Activated naive CD4-positive, alpha-beta T cell treated with Interleukin-2 at 50 U/mL for 16 hours (primary cell): ENCODE measurements around the gene RBM24.
"Not testable (repeated sequence)": the region's sequence is repeated elsewhere in the genome, so short reads cannot be mapped to it uniquely, and the experiment has no call there.

Source experiments
- DNase-seq: peaks from one replicate; pipeline ENCODE4 v3.0.0-alpha.2; 2020

Gene RBM24

DNA sequence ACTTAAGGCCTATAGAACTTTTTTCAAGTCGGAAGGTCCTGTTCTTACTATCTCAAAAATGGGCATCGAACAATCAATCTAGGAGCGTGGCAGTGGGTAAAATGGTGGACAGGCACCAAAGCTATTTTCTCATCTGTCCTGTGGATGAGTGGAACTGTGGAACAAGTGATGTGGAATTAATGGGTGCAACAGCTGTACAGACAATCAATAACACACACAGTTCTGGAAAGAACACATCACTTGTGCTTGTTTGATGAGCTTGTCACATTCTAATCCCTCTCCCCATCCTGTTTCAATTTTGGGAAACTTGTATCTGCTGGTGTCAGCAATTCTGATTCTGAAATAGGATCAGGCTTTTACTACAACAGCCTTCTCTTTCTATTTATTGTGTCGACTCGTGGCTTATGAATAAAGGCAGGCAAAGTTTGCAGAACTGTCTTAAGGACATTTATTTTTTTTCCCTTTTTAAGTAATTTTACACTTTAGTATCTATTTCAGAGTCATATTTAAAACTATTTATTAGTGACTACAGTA lies 11.5 kb downstream of the RBM24 start:
- DNase-seq = no peak

DNA sequence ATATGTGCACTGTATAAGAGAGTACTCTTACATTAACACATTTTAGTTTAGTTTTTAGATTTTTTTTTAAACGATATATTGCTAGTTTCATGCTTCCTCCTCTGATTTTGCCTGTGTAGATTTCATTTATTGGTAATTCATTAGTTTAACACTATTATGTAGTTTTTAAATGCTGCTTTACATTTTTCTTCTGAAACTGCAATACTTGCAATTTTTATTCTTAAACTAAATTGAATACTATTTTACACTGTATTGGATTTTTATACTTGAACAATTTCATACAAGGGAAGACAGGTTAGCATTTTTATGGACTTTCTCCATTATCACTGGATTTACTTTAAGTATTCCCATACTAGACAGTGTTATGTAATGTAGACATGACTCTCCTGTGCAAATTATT lies 12.2 kb downstream of the RBM24 start:
- no peak for DNase-seq

DNA sequence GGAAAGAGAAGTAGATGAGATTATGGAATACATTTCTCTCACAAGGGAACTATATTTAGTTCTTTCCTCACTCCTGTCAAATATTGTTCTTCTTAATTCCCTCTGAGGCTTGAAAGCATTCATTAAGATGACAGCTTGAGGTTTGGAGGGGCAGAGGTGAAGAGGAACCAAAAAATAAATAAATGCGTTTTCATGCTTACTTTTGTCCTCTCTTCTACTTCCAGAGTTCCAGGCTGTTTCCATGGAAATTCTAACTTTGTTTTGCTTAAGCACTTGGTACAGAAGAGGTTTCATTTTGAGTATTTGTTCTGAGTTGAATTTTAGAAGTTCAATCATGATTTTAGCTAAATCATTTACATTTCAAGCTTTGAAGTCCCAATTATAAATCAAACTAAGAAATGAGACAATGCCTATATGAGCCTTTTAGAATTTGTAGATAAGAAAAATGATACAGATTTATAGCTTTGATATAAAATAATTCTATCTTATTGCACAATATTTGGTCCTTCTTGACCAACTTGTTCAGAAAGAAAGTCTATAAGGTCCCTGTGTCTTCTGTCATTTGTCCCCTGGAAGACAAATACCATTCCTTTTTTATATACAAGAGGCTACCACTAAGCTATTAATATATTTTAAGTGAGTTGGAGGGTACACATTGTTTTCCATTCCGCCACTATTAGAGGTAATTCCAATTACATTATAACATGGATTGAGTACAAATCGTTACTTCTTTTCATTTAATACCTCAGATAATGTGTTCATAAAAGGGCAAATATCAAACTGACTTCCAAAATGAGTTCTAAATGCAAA lies 16.3 kb downstream of the RBM24 start:
- no peak for DNase-seq

DNA sequence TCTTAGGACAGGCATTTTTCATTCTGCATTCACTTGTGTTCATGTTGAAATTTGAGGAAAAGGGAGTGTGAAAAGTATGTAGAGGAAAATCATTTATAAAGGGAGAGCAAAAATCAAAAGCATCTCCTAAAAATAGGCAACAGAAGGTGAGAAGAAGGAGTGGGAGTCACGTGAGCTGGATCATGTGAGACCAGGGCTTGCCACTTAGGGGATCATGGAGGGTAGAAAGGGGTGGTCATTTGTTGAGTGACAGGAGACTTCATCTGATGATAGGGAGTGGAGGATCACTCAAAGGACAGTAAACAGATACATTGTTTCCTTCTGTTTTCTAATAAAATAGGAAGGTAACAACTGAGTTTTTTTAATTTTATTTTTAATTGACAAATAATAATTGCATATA lies 17.1 kb downstream of the RBM24 start:
- no peak for DNase-seq

DNA sequence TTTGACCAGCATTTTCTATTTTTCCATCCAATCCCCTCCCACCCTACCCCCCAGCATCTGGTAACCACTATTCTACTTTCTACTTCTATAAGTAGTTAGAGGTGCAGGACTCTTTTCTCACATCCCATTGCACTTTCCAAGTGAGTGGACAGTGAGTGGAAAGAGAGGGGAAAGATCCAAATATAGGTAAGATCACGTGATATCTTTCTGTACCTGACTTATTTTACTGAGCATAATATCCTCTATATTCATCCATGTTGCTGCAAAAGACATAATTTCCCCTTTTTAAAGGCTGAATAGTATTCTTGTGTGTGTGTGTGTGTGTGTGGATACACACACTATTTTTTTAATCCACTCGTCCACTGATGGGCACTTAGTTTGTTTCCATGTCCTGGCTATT lies 18.1 kb downstream of the RBM24 start:
- no peak for DNase-seq

DNA sequence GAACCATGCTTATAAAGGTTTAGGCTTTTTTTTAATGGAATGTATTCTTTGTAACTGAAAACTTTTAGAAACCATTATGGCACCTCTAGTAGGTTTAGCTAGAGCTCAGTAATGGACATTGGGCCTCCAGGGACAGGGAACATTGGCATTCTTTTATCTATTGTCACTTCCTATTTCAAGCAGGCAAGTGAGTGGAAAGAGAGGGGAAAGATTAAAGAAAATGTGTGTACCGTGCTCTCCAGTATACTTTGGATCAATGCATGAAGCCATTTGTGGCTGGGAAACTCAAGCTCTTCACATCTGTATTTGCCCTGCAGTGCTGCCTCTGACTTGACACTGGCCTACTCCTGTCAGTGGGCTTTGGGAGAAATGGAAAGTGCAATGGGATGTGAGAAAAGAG lies 18.6 kb downstream of the RBM24 start:
- no peak for DNase-seq

DNA sequence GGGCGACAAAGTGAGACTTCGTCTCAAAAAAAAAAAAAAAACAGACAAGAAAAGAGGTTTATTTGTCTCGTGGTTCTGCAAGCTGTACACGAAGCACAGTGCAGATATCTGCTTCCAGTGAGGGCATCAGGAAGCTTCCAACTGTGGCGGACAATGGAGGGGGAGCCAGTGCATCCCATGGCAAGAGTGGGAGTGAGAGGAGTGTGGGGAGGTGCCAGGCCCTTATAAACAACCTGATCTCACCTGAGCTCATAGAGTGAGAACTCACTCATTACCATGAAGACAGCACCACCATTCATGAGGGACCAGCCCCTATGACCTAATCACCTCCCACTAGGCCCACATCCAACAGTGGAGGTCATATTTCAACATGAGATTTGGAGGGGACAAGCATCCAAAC lies 19.5 kb downstream of the RBM24 start:
- no peak for DNase-seq

DNA sequence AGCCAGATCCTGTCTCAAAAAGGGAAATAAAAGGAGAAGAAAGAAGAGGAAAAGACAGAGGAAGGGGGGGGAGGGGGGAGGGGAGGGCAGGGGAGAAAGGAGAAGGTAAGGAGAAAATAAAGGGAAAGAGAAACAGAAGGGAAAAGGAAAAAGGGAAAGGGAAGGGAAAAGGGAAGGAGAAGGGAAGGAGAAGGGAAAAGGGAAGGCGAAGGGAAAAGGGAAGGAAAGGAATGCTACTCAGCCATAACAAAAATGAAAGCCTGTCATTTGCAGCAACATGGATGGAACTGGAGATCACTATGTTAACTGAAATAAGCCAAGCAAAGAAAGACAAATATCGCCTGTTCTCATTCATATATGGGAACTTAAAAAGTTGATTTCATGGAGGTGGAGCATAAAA lies 22.3 kb downstream of the RBM24 start:
- DNase-seq = no peak

DNA sequence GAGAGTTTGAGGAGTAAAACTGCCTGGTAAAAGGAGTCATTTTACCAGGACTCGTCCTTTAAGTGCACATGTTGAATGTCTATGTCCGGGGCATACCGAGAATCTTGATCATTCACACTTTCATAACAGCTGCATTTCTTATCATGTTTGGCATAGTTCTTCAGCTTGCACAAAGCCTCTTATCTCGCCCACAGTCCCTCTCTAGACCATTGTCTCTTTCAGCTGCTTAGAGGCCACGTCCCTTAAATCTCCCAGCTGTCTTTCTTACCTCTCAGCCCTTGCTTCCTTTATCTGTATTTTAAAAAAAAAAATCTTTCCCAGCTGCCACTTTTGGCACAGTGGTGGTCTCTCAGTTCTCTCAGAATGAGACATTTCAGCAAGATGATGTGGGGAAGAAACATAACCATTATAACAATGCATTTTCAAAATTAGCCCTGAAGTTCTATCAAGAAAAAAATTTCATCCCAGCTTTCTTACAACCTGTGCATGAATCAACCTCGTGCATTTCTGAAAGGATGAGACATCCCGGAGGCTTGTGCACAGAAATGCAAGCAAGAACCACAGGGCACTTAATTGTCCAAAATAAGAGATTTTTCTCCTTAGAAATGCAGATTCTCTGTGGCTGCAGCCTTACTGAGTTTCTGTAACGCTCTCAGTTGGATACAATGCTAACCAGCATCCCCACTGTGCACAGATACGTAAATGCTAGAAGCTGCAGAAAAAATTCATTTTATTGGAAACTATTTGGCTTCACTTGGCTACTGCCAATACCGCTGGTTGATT lies 24.2 kb downstream of the RBM24 start:
- no peak for DNase-seq

DNA sequence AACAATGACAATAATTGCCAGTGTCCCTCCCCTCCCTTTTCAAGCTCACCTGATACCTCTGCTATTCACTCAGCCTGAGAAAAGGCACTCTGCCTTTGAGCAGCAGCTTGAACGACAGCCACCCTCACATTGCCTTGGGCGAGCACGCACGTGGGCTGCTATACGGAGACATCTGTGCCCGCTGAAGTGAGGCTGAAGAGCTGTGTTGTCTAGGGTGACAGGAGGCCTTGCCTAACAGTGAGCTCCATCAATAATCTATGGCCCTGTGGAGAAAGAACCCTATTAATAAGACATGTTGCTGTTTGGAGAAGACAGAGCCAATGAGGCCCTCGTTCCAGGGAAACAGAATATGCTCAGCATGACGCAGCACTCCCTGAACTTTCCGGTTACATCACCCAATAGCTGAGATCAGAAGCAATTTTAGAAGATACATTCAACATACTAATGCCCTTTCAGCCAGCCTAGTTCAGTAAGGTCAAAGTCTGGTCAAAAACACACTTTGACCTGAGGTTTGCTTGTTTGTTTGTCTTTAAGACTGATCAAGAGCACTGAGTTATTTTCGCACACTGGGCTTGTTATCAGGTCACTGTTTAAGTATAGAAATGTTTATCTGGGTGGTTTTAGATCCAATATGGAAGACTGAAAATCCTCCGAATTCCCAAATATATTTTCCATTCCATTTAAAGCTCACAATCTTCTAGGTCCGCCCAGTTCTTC lies 30.6 kb downstream of the RBM24 start:
- no peak for DNase-seq

DNA sequence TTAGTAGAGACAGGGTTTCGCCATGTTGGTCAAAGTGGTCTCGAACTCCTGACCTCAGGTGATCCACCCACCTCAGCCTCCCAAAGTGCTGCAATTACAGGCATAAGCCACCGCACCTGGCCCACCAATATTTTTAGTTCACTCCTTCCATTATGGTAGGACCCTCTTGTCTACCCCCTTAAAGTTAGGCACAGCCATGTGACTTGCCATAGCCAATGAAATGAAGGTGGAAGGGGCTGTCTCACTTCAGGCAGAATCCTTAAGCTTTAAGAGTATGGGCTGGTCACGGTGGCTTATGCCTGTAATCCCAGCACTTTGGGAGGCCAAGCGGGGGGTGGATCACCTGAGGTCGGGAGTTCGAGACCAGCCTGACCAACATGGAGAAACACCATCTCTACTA lies 32.1 kb downstream of the RBM24 start:
- not testable (repeated sequence) for DNase-seq

DNA sequence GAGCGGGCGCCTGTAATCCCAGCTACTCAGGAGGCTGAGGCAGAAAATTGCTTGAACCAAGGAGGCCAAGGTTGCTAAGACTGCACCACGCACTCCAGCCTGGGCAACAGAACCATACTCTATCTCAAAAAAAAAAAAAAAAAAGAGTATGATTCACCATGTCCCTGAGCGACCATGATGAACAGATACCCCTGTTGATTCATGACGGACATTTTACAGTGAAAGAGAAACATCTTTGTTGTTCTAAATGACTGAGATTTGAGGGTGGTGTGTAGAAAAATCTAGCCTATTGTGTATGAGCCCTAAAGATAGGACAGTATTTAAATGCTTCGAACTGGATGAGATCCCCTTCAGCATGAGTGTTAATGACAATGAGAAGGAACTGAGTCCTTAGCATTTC lies 32.8 kb downstream of the RBM24 start:
- no peak for DNase-seq

DNA sequence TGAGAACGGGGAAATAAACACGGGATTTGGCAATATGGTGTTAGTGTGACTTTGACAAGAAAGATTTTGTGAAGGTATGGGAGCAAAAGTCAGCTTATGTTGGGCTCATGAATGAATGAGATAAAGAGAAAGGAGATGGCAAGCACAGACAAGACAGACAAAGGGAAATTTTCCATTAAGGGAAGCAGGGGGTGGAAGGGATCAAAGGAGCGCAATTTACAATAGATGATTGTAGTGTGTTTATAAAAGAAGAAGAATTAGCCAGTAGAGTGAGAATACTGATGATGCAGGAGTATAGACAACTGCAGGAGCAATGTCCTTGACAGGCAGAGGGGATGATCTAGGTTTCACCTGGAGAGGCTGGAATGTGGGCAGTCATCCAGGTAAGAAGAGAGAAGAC lies 34.1 kb downstream of the RBM24 start:
- DNase-seq = no peak

DNA sequence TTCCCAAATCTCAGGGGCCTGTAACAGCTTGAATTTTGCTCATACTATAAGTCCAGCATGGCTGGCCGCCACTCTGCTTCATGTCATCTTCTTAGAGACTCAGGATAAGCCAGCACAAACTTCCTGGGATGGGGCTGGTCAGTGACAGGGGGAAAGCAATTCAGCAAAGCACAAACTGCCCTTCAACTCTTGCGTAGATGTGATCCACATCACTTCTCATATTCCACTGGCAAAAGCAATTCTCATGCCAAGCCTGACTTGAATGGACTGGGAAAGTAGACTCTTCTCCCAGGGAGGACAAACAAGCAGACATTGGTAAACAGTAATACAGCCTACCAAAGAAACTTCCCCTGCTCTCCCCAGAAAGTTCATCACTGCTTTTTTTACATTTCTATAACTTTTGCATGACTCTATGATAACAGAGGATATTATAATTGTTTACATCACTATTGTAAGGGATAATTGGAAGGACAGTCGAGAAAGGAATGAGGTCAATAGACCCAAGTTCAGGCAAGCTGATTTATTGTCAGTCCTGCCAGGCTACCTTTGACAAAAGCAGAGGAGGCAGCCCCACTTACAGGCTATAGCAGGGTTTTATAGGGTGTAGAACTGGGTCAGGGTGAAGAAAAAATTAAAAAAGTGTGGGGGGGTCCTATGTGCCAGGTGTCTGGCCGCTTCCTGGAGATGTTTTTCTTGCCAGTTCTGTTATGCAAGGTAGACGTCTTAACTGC lies 37.4 kb downstream of the RBM24 start:
- no peak for DNase-seq

DNA sequence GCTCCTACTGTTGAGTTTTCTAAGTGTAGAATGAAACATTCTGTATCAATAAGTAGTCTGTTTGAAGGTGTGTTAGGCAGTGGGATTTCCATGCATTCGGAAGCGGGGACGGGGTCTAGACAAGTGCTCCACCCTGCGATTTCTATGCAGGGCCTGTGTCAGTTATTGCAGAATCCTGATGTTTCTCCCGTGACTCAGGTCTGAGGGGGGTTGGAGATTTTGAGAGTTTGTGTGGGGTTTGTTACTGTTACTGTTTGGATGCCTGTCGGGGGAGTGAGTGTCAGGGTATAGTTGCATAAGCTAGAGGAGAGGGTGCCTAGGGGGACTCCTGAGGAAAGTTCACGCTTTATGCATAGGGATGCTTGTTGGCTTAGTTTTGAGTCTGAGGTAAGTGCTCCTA lies 39.1 kb downstream of the RBM24 start:
- not testable (repeated sequence) for DNase-seq

DNA sequence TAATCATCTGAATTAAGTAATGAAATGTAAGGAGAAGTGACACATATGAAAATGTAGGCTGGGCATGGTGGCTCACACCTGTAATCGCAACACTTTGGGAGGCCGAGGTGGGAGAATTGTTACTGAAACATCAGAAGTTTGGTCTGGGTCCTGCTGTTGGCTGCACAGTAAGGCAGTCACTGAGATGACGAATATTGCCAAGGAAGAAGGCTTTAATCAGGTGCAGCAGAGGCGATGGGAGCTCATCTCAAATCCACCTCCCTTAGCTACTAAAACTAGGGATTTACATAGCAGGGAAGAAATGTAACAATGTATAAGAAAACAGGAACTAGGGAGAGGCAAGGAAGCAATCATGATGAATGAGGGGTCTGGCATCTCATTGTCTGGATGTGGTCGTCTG lies 50.1 kb downstream of the RBM24 start:
- DNase-seq = no peak

DNA sequence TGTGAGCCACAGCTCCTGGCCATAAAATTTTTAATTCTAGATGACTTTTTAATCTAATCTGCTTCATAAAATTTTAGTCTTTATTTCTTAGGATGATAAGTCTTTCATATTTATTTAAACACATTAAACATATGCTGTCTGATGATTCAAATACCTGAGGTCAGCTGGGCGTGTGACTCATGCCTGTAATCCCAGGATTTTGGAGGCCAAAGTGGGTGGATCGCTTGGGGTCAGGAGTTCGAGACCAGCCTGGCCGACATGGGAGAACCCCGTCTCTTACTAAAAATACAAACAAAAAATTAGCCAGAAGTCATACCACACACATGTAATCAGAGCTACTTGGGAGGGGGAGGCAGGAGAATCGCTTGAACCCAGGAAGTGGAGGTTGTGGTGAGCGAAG lies 53.1 kb downstream of the RBM24 start:
- DNase-seq = no peak

DNA sequence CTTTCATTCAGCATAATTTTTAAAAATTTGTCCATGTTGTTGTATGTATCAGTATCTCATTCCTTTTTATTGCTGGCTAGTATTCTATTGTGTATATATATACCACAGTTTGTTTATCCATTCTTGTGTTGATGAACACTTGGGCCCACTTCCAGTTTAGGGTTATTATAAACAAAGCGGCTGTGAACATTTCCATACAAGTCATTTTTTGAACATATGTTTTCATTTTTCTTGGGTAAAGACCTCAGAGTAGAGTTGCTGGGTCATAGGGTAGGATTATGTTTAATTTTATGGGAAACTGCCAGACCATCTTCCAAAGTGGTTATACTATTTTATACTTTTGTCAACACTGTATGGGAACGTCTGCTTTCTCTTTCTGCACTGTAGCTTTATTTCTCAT lies 55.3 kb downstream of the RBM24 start:
- no peak for DNase-seq

DNA sequence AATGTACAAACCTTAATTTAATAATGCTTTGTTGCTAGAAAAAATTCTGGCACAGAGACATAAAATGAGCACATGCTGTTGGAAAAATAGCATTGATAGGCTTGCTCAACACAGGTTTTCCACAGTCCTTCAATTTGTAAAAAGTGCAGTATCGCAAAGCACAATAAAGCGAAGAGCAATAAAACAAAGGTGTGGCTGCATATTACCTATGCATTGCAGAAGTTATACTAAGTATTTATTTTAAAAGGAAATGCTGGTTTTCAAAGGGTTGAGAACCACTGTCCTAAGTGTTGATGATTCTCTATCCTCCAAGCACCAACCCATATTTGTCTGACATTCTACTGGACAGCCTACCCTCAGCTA lies 58.1 kb downstream of the RBM24 start:
- DNase-seq = no peak

DNA sequence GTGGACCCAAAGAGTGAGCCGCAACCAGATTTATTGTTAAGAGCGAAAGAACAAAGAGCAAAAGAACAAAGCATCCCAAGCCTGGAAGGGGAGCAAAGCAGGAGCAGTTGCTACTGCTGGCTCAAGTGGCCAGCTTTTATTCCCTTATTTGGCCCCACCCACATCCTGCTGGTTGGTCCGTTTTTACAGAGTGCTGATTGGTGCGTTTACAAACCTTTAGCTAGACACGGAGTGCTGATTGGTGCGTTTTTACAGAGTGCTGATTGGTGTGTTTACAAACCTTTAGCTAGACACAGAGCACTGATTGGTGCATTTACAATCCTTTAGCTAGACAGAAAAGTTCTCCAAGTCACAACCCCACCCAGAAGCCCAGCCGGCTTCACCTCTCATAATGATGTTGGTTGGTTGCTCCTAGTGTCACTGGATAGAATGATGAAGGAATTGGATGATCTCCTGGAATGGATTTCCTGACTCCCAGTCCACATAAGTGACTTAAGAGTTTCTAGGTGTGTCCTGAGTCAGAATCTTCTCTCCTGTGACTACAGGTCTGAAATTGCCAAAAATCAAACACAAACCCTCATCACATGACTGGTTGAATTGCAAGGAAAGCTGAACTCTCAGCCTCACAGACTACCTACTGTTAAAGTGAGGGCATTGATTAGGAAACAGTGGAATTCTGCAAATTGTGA lies 60.1 kb downstream of the RBM24 start:
- DNase-seq = no peak

DNA sequence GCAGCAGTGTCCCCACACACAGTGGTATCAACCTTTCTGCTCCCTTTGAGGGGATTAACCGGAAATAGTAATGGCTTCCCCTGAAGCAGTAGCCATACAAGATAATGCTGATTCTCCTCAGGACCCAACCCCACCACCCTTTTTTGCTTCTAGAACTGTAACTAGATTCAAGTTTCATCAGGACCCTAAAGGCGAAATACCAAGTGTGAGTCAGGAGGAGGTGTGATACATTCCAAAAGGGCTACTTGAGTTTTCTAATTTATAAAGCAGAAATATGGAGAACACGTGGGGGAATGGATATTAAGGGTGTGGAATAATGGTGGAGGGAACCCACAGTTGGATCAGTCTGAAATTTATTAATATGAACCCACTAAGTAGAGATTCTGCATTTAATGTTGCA lies 60.7 kb downstream of the RBM24 start:
- no peak for DNase-seq

DNA sequence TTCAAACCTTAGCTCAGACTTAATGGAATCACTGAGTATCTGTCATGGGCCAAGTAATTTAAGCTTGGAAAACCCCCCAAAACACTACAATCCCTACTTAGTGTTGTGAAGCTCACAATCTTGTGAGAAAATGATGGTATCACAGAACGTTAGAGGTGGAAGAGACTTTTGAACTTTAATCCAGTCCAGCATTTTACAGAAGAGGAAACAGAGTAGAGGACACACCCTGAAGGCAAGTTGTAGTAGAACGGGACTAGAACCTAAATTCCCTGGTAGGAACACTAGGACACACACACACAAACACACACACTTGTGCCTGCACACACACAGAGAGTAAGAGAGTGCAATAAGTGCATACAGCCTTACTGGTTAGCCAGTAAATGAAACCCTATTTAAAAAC lies 62.1 kb downstream of the RBM24 start:
- no peak for DNase-seq
